Stimulated activated CD8-positive, alpha-beta memory T cell treated with anti-CD3 and anti-CD28 coated beads, Interleukin-15, amount 100 ng/mL, for 4 hours (primary cell): ENCODE measurements around the gene FAF1.

Experiments
- DNase-seq, 2 donors: peaks; one replicate each; pipeline ENCODE4 v3.0.0-alpha.2; 2020; ENCODE audit warnings: low read depth in 2 of 2

The FAF1 gene

GRCh38 chr1:50634251-50634650 is 325.8 kb downstream of the FAF1 start:
- DNase-seq, result no peak

GRCh38 chr1:50633465-50633864 is 326.6 kb downstream of the FAF1 start:
- DNase-seq, result no peak

GRCh38 chr1:50631161-50631560 is 328.9 kb downstream of the FAF1 start:
- no peak for DNase-seq

DNA sequence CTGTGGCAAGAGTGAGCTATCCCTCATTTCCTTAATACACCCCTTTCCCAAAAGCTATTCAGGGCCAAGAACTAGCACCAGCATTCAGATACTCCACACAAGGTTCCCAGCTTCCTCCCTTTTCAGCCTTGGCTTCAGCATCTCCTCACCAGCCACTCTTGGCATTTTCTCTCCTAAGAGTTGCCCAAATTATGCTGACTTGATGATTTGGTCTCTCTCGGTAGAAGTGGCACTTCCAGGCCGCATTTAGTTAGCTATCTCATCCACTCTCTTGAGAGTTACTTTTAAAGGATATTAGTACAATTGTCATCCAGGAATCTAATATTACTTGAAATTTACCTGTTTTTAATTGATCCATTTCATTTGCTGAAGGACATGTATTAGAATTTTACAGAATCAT is 337.8 kb downstream of the FAF1 start:
- DNase-seq, result no peak

- no peak for DNase-seq
Observed at GRCh38 chr1:50620680-50621329, 339.3 kb downstream of the FAF1 start.

GRCh38 chr1:50615036-50615750 is 344.9 kb downstream of the FAF1 start:
- DNase-seq, result no peak

GRCh38 chr1:50611675-50612074 is 348.4 kb downstream of the FAF1 start:
- no peak for DNase-seq

- no peak for DNase-seq
Observed at GRCh38 chr1:50610563-50610962, 349.5 kb downstream of the FAF1 start.

DNA sequence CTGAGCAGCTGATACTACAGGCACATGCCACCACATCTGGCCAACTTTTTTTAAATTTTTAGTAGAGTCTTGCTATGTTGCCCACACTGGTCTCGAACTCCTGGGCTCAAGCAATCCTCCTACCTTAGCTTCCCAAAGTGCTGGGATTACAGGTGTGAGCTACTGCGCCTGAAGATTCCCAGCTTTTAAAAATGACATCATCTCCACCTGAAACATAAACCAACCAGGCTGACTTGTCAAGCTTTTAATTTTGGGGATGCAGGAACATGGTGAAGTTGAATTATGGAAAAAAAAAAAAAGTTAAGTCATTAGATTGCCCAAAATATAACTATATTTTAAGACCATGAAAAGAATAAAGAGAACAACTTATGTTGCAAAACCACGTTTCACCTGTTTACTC is 350.6 kb downstream of the FAF1 start:
- DNase-seq, result no peak

GRCh38 chr1:50605186-50605875 is 354.7 kb downstream of the FAF1 start:
- no peak for DNase-seq

DNA sequence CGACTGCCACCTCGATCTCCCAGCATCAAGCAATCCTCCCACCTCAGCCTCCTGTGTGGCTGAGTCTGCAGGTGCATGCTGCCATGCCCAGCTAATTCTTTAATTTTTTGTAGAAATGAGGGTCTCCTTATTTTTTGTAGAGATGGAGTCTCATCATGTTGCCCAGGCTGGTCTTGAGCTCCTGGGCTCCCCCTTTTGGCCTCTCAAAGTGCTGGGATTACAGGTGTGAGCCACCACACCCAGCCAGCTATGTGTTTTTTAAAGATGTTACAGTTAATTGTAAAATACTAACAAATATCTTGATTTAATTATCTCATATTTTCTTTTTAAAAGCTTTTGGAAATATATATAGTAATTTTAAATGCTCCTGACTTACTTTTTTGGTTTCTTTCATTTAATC is 355.5 kb downstream of the FAF1 start:
- DNase-seq, result no peak

GRCh38 chr1:50603274-50604271 is 356.5 kb downstream of the FAF1 start:
- DNase-seq, result no peak

DNA sequence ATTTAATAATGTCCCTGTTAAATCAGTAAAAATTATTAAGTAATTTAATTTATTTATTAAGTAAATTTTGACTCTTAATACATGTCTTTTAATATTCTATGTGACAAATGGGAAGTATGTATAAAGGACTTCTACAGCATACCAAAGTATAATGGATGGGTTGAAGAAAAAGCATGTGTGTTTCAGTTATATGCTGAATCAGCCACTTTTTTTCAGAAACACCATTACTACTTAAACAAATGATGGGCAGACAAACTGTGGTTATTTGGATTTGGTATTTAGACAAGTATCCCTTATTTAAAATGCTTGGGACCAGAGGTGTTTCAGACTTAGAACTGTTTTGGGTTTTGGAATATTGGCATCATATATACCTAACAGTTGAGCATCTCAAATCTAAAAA is 360.5 kb downstream of the FAF1 start:
- no peak for DNase-seq

- DNase-seq, result no peak
Observed at GRCh38 chr1:50595874-50596273, 364.2 kb downstream of the FAF1 start.

- DNase-seq, result no peak
Observed at GRCh38 chr1:50593515-50593914, 366.6 kb downstream of the FAF1 start.

GRCh38 chr1:50591598-50591997 is 368.5 kb downstream of the FAF1 start:
- DNase-seq, result no peak

DNA sequence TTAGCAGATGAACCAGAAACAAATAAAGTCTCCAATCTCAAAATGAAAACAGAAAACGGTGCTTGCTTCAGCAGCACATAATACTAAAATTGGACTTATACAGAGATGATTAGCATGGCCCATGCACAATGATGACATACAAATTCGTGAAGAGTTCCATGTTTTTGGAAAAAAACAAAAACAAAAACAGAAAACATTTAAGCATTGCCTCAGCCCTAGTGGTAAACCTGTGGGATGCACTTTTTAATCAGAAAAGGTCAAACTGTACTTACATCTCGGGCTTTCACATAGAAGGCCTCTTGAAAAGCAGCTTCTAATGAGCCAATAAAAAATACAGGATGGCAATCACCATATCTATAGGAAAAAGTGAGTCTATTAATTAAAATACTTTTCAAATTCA is 377.7 kb downstream of the FAF1 start:
- DNase-seq, result no peak

GRCh38 chr1:50570066-50570468 is 390.0 kb downstream of the FAF1 start:
- DNase-seq, result no peak

DNA sequence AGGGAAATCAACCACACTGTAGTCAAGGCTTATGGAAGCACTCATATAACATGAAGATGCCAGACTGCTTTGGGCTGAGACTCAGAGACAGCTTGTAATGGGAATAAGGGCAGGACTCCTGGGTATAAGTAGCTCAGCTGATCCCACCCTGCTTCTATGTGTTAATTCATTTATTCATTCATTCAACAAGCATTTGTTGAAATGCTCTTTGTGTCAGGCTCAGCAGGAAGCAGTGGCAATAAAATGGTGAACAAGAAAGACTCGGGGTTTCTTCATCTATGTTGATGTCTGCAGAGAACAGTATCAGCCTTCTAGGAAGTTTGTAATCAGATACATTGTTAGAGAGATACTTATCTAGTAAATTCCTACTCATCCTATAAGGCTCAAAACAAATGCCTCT is 391.3 kb downstream of the FAF1 start:
- no peak for DNase-seq

DNA sequence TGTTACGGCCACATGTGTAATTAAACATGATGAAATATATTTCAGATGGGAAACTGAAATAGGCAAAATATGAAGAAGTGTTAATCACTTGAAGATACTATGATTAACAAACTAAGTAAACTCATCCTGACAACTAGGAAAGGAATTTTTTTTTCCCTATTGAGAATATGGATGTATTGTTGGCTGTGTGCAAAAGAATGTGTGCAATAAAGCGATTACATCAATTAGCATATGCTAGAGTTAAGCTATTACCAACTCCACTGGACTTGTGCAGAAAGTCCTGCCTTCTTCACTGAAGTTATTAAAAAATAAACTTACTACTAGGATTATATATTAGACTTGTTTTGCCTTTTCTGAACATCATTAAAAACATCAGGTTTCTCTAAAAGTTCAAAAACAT is 393.7 kb downstream of the FAF1 start:
- no peak for DNase-seq

- DNase-seq, result no peak
Observed at GRCh38 chr1:50564417-50564816, 395.6 kb downstream of the FAF1 start.

DNA sequence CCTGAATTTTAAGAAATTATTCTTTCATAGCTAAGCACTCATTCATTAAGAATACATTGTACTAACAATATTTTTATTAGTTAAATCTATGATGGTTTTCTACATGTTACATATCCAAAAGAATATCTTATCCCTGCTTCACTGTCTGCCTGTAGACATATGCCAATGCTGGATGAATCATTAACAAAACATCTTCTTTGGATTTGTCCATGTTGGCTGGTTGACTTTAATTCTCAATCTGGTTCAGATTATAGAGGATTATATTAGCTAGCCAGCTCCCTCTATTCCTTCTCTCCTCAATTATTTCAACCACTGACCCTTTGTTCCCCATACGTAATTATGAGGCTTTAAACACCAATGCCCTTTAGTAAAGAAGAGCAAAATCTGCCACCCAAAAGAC is 398.0 kb downstream of the FAF1 start:
- DNase-seq, result no peak
